Stimulated activated CD8-positive, alpha-beta memory T cell treated with anti-CD3 and anti-CD28 coated beads, Interleukin-2, amount 100 ng/mL, for 48 hours (primary cell): ENCODE results near the gene FSHB.
"Not testable (repeated sequence)": the region's sequence is repeated elsewhere in the genome, so short reads cannot be mapped to it uniquely, and the experiment has no call there.

Source experiments
- DNase-seq, 2 donors: peaks; one replicate each; pipeline ENCODE4 v3.0.0-alpha.2; 2020; ENCODE audit warnings: low read depth in 2 of 2

The FSHB gene

DNA sequence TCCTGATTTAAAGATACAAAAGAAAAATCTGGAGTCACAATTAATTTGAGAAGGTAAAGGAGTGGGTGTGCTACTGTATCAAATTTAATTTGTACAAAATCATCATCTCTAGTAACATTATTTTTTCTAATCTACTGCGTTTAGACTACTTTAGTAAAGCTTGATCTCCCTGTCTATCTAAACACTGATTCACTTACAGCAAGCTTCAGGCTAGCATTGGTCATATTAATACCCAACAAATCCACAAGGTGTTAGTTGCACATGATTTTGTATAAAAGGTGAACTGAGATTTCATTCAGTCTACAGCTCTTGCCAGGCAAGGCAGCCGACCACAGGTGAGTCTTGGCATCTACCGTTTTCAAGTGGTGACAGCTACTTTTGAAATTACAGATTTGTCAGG lies at the start of gene FSHB:
Gene FSHB, plus strand, starts transcription at position 301 of the 400 bp plus-strand sequence. CDS start 889 bp downstream, outside the sequence.
- no peak for DNase-seq

DNA sequence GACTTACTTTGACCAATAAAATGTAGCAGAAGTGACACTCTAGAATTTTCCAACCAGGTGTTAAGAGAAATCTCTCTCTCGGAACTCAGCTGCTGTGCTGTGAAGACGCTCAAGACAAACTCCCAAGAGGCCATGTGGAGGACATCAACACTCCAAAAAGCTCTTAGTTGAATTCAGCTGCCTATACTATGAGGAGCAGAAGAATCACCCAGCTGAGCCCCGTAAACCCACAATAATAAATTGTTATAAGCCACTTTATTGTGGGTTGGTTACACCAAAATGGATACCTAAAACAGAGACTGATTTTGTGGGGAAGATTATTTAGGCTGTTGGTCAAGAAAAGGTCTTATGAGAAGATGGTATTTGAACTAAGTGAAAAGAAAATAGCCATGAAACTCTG lies 44.1 kb upstream of the FSHB start:
- no peak for DNase-seq

DNA sequence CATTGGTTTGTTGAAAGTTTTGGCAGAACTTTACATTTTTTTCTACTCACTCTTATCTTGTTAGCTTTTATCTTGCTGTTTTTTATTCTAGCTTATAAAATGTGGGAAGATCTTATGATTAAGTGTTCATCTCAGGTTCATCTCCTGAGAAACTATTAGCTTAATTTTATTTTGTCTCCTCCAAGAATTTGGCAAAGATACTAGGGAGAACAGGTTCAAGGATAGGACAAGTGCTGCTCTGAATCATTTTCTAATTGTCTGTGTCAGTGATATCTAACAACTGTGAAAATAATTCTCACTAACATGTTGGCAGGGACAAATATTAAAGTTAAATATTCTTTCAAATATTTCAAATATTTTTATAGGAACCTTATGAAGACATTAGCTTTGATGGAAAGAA lies 38.2 kb upstream of the FSHB start:
- DNase-seq: no peak

DNA sequence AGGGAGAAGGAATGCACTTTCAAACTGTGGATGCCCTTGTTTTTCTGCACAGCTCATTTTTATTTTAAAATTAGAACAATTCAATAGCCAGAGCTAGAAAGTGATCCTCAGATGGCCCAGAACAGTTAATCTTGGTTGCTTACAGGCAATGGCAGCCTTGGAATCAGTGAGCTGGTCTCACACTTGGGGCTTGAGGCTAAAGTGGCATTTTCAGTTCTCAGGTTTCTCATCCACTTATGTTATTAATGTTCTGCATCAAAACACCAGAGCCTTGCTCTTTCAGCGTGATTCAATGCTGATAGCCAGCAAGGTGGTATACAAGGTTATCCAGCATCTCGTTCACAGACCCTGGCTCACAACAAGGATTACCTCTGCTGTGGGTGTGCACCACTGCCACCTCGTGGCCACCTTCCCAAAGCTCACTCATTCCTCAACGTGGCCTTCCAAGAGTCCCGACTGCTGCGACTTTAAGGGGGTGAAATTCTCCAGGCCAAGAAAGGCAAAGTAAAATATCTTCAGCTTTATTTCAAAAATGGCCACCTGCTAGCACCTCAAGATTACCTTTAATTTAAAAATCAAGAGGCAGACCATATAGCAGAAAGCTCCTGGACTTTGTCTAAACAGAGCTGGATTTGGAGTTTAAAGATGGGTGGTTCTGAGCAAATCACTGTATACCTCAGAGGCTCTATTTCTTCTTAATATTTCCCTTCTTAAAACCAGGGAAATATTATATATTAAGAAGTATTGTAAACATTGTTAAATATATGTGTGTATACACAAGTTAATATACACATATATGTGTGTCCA lies 34.2 kb upstream of the FSHB start:
- DNase-seq: peak; percentile 14 to 17

DNA sequence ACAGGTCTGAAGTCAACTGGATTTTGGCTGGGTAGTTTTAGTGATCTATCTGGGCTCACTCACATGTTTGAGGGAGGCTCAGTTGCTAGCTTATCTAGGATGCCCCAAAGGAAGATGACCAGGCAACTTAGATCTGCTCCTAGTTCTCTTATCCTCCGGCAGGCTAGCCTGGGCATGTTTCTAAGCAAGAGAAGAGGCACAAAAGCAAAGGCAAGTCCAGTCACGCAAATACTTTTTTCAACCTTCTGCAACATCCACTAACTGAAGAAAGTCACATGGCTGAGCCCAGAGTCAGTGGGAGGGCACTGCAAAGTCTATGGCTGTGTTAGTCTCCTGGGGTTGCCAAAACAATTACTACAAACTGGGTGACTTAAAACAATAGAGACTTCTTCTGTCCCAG lies 32.9 kb upstream of the FSHB start:
- no peak for DNase-seq

DNA sequence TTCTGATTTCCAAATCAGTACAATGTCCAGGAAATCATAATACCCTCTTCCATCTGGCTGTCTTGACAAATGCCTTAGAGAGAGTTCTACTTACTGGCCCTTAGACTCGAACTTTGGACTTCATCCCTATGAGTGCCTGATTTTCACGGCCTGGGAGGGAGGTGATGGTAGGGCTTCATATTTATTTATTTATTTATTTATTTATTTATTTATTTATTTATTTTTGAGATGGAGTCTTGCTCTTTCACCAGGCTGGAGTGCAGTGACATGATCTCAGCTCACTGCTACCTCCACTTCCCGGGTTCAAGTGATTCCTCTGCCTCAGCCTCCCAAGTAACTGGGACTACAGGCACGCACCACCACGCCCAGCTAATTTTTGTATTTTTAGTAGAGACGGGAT lies 27.8 kb upstream of the FSHB start:
- DNase-seq: not testable (repeated sequence)

DNA sequence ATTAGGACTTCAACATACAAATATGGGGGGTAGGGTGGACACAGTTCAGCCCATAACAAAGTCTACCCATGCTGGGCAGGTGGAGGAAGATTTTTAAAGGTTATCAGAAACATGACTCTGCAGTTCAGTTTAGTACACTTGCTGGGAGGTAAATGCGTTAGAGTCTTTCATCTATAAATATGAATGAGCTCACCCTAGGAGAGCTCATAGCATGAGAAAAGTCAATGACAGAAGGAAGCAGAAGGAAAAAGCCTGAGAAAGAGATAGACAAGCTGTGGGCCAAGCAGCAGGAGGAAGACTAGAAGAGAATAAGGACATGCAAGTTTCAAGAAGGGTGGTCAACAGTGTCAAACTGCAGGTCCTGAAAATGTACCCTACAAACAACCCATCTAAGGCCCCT lies 27.0 kb upstream of the FSHB start:
- no peak for DNase-seq

DNA sequence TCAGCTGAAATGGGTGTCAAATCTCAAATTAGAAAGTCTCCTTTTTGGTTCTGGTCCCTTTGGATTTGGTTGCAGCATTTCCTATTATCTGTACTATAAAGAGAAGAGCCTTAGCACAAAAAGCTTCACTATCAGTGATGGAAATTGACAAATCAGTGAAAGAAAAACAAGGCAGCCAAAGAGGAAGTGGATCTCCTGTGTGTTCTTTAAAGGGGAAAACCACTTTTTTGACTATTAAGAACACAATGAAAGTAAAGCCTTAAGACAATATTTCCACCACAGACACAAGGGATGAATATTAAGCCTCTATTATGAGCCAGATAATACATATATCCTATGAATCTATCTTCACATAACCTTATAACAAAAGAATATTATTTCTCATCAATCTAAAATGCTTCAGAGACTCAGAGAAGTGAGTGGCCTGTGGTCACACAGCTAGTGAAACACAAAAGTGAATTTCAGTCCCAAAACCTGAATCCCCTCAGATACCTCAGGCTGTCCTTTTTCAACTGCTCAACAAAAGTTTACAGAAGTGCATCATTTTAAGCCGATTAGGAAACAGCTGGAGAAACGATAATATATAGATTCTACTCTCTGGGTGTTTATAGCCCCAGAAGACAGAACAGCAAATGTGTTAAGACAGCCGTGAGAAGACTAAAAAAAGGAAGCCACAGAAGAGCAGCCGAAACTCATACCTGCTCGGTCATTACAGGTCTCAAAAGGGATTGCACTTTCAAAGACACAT lies 24.4 kb upstream of the FSHB start:
- DNase-seq: no peak

DNA sequence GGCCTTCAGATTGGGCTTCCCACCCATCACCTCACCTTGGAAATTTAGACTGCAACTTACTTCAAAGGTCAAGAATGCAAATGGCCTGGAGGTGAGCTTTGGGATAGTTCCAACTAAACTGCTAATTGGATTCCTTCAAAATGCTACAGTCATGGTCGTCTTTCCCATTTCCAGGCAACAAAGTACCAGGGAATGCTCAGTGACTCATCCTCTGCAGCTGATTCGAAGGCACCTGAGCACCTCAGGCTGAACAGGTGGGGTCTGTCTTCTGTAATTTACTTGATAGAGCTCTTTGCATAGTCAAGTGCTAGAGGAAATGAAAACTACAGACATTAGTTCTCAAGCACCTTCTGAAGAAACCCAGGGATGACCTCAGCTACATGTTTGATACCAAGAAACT lies 20.5 kb upstream of the FSHB start:
- no peak for DNase-seq

DNA sequence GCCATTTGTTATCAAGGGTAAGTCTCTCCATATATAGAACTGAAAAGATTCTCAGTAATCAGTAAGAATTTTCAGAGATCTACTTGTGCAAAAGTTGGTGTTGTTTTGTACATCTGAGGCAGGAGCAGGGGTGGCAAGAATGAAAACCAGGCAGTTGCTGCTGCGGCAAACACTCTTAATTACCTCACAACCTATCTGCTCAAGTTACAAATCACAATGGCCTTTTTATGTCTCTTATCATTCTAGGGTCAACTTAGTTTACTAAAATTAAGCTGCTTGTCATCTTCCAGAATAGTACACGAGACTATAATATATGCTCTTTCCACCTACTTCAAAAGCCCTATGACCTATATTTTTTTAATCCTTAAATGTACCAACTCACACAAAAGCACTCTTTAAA lies 14.3 kb upstream of the FSHB start:
- no peak for DNase-seq

DNA sequence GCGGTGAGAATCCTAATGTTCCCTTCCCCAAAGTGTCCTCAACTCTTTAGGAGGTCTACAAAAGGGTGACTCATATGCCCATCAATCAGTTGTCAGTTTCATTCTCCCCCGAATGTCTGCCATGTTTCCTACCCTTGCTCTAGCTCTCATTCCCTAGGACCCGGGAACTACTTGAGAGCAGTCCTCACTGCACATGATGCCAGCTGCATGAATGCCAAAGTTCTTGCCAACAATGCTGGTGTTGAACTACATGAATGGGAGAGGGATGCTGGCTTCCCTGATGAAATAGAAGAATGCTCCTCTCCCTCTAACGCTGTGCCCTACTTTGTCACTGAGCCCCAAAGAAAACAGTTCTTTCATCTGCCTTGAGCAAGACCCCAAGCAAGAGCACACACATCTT lies 12.5 kb upstream of the FSHB start:
- no peak for DNase-seq

DNA sequence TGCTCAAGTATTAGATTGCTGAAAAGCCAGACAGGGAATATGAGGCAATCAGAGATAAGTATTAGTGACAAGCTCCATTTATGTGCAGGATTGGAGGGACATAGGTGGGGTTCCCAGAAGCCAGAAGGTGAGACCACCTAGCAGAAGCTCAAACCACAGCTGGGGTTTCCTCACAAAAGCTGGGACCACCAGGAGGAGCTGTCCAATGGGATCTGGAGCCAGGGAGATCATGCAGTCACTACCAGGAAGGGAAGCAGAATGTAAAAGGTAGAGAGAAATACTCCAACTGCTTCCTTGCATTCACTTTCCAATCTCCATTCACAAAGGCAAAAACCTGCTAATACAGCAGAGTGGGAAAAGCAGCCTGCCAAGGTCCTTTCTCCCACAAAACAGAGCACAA lies 5.2 kb upstream of the FSHB start:
- no peak for DNase-seq

DNA sequence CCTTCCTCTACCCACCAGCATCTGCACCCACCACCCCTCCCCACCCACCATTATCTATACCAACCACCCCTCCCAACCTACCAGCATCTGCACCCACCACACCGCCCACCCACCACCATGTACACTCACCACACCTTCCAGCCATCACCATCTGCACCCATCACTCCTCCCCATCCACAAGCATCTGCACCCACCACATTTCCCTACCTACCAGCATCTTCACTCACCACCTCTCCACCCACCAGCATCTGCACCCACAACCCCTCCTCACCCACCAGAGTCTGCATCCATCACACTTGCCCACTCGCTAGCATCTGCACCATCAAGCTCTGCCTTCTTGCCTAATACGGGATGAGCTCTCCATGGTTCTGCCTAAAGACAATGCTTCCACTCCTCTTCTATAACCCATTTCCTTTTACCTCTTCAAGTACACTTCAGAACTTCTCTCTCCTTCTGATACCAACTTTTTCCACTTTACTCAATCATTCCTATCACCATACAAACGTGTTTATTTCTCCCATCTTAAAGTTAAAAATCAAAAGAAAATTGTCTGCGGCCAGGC lies 2.4 kb upstream of the FSHB start:
- DNase-seq: no peak

DNA sequence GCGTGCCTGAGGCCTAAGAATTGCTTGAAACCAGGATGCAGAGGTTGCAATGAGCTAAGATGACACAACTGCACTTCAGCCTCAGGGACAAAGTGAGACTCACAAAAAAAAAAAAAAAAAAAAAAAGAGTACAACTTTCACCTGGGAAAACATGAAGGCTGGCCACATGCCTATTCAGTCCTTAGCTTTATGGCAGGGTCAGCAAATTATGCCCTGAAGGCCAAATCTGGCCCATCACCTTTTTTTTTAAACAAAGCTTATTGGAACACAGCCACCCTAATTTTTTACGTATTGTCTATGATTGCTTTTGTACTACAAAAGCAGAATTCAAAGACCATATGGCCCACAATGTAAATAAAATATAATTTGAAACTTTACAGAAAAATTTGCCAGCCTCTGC lies 8.2 kb downstream of the FSHB start:
- no peak for DNase-seq

DNA sequence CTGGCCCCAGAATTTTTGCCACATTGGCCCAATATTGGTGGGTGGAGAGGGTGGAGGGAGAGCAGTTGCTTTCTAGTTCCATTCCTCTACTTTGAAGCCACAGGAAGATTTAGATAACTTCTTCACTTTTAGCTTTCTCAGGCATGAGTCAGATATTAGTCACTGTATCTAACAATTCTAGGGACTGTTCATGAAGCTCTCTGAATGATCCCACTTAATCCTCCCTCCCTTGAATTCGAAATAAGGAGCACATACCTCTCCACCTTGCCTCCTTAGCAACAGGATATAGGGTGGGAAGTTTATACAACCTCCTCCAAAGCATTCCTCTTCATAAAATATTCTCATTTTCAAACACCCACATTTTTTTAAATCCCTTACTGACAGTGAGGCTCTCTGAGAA lies 13.5 kb downstream of the FSHB start:
- no peak for DNase-seq

DNA sequence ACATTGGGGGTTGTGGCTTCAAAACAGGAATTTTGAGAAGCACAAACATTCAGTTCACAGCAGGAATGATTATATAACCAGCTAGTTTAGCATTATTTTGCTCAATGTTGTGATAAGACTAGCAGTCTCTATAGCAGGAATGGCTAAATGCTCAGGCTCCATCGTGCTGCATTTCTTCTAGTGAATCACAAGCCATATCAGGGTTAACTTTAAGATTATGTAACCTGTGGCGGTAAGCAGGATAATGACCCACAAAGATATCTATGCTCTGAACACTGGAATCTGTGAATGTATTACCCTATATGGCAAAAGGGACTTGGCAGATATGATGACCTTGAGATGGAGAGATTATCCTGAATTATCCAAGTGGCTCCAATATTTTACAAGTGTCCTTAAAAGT lies 14.8 kb downstream of the FSHB start:
- no peak for DNase-seq

DNA sequence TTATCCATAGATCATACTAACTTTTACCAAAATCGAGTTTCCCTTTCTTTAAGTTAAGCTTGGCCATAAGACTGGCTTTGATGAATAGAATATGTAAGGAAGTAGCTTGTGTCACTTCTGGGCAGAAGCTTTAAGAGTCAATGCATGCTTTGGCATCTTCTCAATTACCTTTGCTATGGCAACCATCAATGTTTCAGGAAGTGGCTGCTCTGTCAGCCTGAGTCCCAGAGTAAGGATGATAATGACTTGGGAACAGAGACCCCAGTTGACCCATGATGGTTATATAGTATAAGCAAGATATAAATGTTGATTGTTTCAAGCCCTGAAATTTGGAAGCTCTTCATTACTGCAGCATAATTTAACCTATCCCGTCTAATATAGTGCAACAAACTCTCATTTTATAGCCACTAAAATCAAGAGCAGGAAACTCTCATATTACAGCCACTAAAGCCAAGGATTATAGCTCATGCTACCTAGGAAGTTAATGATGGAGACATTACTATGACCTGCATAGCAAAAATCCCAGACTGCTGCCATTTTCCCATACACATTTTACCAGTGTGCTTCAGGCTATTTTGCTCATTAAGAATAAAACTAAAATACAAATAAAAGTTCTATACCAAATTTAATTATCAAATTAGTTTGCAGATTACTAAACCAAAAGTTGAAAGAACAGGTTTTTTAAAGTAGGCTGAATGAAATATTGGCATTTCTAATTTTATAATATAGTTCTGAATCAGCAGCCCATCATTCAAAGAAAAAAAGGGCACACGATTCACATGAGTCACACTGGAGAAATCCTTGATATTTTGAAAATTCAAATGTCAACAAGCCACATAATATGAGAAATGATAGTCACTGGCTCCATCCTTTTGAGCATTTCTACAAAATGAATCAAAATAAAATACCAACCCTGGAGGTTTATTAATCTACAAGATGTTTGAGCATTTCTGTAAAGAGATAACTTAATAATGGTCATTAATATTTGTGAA lies 23.8 kb downstream of the FSHB start:
- no peak for DNase-seq

DNA sequence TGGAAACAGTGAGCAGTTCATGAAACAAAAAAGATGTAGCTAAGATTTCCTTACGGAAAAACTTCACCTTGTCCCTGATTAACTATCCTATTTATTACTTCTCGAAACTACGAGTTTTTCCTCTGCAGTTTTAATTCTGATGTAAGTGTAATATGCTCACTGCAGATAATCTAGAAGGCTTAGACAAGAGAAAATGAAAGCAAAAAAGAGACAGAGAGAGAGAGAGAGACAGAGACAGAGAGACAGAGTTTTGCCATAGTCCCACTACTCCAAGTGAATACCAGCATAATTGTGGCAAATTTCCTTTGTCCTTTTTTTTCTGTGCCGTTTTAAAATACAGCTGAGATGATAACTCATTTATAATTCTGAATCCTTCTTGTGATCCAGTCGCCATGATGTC lies 24.8 kb downstream of the FSHB start:
- DNase-seq: no peak

DNA sequence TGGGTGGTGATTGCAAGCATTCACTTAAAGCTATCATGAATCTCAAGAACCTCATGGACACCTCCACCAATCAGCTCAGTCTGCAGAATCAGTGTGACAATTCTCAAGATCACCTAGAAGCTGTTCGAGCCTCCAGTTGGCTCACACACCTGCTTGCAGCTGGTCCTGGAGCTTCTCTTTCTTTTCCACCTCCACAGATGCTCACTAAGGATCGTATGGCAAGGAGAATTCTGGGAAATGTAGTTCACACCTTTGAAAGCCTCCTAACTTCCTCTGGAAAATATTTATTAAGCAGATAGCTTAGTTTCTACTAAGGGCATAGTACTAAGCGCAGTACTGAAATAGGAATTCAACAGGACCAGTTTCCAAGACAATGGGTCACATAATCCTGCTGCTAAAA lies 26.2 kb downstream of the FSHB start:
- DNase-seq: no peak

DNA sequence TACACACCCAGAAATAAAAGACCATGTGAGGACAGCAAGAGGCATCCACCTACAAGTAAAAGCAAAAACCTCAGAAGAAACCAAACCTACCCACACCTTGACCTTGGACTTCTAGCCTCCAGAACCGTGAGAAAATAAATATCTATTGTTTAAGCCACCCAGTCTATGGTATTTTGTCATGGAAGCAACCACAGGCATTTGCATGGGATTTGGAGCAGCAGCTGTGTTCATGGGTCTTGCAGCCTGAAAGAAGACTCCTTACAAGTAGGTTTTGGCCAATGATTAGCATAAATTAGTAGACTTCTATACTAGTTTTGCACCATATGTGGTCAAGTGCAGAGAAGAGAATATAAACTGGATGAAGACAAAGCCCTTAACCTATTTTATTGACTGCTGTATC lies 27.9 kb downstream of the FSHB start:
- no peak for DNase-seq

DNA sequence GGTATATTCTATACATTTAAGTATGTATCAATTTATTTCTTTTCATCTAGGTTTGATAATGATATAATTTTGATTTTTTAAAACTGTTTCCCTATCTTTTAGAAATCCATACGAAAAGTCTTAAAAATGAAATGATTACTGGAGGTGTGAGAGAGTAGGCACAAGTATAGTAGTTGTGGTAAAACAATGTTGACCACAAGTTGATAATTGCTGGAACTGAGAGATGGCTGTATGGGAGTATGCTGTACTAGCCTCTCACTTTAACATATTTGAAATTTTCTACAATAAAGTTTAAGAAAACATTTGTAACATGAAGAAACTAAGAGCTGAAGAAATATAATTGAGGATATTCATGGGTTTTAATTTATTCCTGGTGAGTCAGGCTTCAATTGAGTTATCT lies 30.0 kb downstream of the FSHB start:
- DNase-seq: no peak

DNA sequence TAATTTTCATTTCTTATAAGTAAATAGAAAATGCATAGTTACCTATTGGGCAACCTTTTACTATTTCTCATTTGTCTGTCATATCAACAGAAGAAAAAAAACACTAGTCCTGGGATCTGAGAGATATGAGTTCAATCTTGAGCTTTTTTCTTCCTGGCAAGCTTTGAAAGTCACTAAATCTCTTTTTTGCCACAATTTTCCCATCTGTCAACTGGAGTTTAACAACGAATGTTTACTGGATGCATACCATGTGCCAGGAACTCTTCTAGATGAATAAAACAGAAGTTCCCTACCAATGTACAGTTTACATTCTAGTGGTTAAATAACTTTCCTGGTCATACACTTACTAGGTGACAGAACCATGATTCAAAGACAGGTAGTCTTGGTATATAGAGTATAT lies 31.0 kb downstream of the FSHB start:
- DNase-seq: no peak
